IMR-90 (cell line): Measurements from ENCODE around the gene PLD5. TPM values are rescaled to one million over a fixed set of nuclear protein-coding genes. Genes with fewer than 3 reads are reported as not detected.

Source experiments
- ATAC-seq: fragments of 200-7000 bp; cut with Tn5 transposase; 2 replicates; pipeline ENCODE4 v1.9.1; 2020; ENCODE audit warnings: low read depth, mild to moderate bottlenecking, moderate library complexity
- BruUV-seq: library from RNA; stranded (reverse); fragments of 400-500 nt; replicated peaks from 2 replicates; lab custom pipeline; 2021; lab: Mats Ljungman, UMichigan
- CTCF ChIA-PET: fragments of 300-600 bp; formaldehyde crosslinking; extraction: SDS; loops from one replicate; lab custom pipeline; 2021; ENCODE audit warnings: antibody characterized with exemption; lab: Yijun Ruan, JAX
- POLR2A ChIA-PET: fragments of 300-600 bp; sonication (Branson Sonifier 250); formaldehyde crosslinking; loops from one replicate; lab custom pipeline; 2022; ENCODE audit warnings: antibody characterized with exemption; ENCODE audit not compliant: unreplicated experiment; lab: Charles Lee
- DNase-seq: peaks from one replicate; pipeline ENCODE4 v3.0.0; 2013
- H2AFZ ChIP-seq: replicated peaks from 2 replicates; pipeline ENCODE3; 2013; ENCODE audit warnings: low read length, mild to moderate bottlenecking; ENCODE audit not compliant: poor library complexity
- H2AK5ac ChIP-seq: 2 replicates; pipeline ENCODE4 v1.6.1; 2013; ENCODE audit warnings: low read depth, low read length, inconsistent platforms
- H2AK9ac ChIP-seq: replicated peaks from 2 replicates; pipeline ENCODE3; 2013; ENCODE audit warnings: mild to moderate bottlenecking, low read depth, low read length, moderate library complexity; ENCODE audit not compliant: poor library complexity
- H2BK120ac ChIP-seq: 2 replicates; pipeline ENCODE4 v1.6.1; 2013; ENCODE audit warnings: low read depth, low read length, inconsistent platforms
- H2BK15ac ChIP-seq: 3 replicates; pipeline ENCODE4 v1.6.1; 2013; ENCODE audit warnings: low read depth, low read length, inconsistent platforms
- H2BK20ac ChIP-seq: 2 replicates; pipeline ENCODE4 v1.6.1; 2013; ENCODE audit warnings: low read depth, mild to moderate bottlenecking, inconsistent platforms, low read length, moderate library complexity
- H2BK5ac ChIP-seq: 2 replicates; pipeline ENCODE4 v1.6.1; 2013; ENCODE audit warnings: mild to moderate bottlenecking, low read depth, low read length, inconsistent platforms; ENCODE audit not compliant: poor library complexity, severe bottlenecking
- H3K14ac ChIP-seq: replicated peaks from 2 replicates; pipeline ENCODE4 v1.6.1; 2013; ENCODE audit warnings: low read depth, low read length, inconsistent platforms
- H3K18ac ChIP-seq: 2 replicates; pipeline ENCODE4 v1.6.1; 2013; ENCODE audit warnings: low read depth, low read length, control low read depth
- H3K23ac ChIP-seq: 2 replicates; pipeline ENCODE4 v1.6.1; 2013; ENCODE audit warnings: low read depth, low read length, inconsistent platforms
- H3K27ac ChIP-seq: 2 replicates; pipeline ENCODE4 v1.5.1; 2013; ENCODE audit warnings: mild to moderate bottlenecking, control low read depth, low read length; ENCODE audit not compliant: insufficient read depth
- H3K27me3 ChIP-seq: 2 replicates; pipeline ENCODE4 v1.6.1; 2013; ENCODE audit warnings: low read length; ENCODE audit not compliant: control insufficient read depth, insufficient read depth
- H3K36me3 ChIP-seq: 2 replicates; pipeline ENCODE4 v1.6.1; 2013; ENCODE audit warnings: low read length, mixed read lengths; ENCODE audit not compliant: control insufficient read depth, insufficient read depth
- H3K4ac ChIP-seq: 2 replicates; pipeline ENCODE4 v1.6.1; 2013; ENCODE audit warnings: low read depth, low read length, inconsistent platforms
- H3K4me1 ChIP-seq: 2 replicates; pipeline ENCODE4 v1.6.1; 2013; ENCODE audit warnings: low read length, mixed read lengths; ENCODE audit not compliant: control insufficient read depth, insufficient read depth
- H3K4me2 ChIP-seq: 2 replicates; pipeline ENCODE4 v1.6.1; 2013; ENCODE audit warnings: low read depth, mild to moderate bottlenecking, control low read depth, low read length, moderate library complexity
- H3K4me3 ChIP-seq: 2 replicates; pipeline ENCODE4 v1.5.1; 2013; ENCODE audit warnings: low read depth, mild to moderate bottlenecking, control low read depth, low read length, moderate library complexity; ENCODE audit not compliant: insufficient read depth
- H3K56ac ChIP-seq: 2 replicates; pipeline ENCODE4 v1.6.1; 2013; ENCODE audit warnings: low read length, inconsistent platforms; ENCODE audit not compliant: insufficient read depth; ENCODE audit errors: extremely low read depth
- H3K79me1 ChIP-seq, 2 experiments: 2 replicates each; pipeline ENCODE4 v1.6.1; 2013; ENCODE audit warnings: low read length in 2 of 2, inconsistent platforms in 1 of 2, low read depth in 1 of 2
- H3K9ac ChIP-seq: 2 replicates; pipeline ENCODE4 v1.6.1; 2013; ENCODE audit warnings: low read depth, low read length, control low read depth
- H3K9me1 ChIP-seq: 2 replicates; pipeline ENCODE4 v1.6.1; 2013; ENCODE audit warnings: low read length, inconsistent platforms; ENCODE audit not compliant: insufficient read depth
- H3K9me3 ChIP-seq: 2 replicates; pipeline ENCODE4 v1.6.1; 2013; ENCODE audit warnings: low read length; ENCODE audit not compliant: control insufficient read depth, insufficient read depth
- H4K20me1 ChIP-seq: 2 replicates; pipeline ENCODE4 v1.6.1; 2013; ENCODE audit warnings: low read length, inconsistent platforms; ENCODE audit not compliant: insufficient read depth
- H4K5ac ChIP-seq: 2 replicates; pipeline ENCODE4 v1.6.1; 2013; ENCODE audit warnings: mild to moderate bottlenecking, low read depth, low read length, control low read depth
- H4K8ac ChIP-seq, 2 experiments: 2 replicates each; pipeline ENCODE4 v1.6.1; 2013; ENCODE audit warnings: low read depth in 2 of 2, low read length in 2 of 2, control low read depth in 1 of 2, inconsistent platforms in 1 of 2
- H4K91ac ChIP-seq: 2 replicates; pipeline ENCODE4 v1.6.1; 2013; ENCODE audit warnings: low read depth, low read length, inconsistent platforms; ENCODE audit not compliant: insufficient read depth
- BHLHE40 ChIP-seq: fragments of 150-350 bp; IDR thresholded peaks from 2 replicates; pipeline ENCODE4 v1.6.1; 2016; ENCODE audit warnings: mild to moderate bottlenecking, low read depth, low read length
- CEBPB ChIP-seq: IDR thresholded peaks from 2 replicates; pipeline ENCODE4 v1.6.1; 2012; ENCODE audit warnings: low read depth, low read length, improper control_type of control experiment
- CTCF ChIP-seq: conservative IDR thresholded peaks from 2 replicates; pipeline ENCODE4 v1.5.1; 2012; ENCODE audit warnings: mild to moderate bottlenecking, low read depth, low read length, improper control_type of control experiment
- FOS ChIP-seq: fragments of 150-350 bp; IDR thresholded peaks from 2 replicates; pipeline ENCODE4 v1.6.1; 2016; ENCODE audit warnings: low read depth, low read length
- MXI1 ChIP-seq: IDR thresholded peaks from 2 replicates; pipeline ENCODE4 v1.6.1; 2012; ENCODE audit warnings: low read depth, mild to moderate bottlenecking, low read length, moderate library complexity, borderline replicate concordance
- POLR2A ChIP-seq: IDR thresholded peaks from 2 replicates; pipeline ENCODE4 v1.6.1; 2012; ENCODE audit warnings: mild to moderate bottlenecking, low read depth, low read length
- RAD21 ChIP-seq: IDR thresholded peaks from 2 replicates; pipeline ENCODE4 v1.6.1; 2012; ENCODE audit warnings: low read length, improper control_type of control experiment
- RCOR1 ChIP-seq: IDR thresholded peaks from 2 replicates; pipeline ENCODE4 v1.6.1; 2012; ENCODE audit warnings: mild to moderate bottlenecking, low read length, improper control_type of control experiment; ENCODE audit not compliant: insufficient replicate concordance
- USF2 ChIP-seq: fragments of 150-350 bp; IDR thresholded peaks from 2 replicates; pipeline ENCODE4 v1.6.1; 2017; ENCODE audit warnings: mild to moderate bottlenecking, antibody characterized with exemption, low read length, low read depth
- WGBS, 2 experiments: methylation state at CpG; one replicate each; pipeline versions ENCODE4 v1.1.5 to v1.1.7; 2013; ENCODE audit warnings: missing lambda C conversion rate in 2 of 2; ENCODE audit not compliant: insufficient read length in 1 of 2; ENCODE audit errors: extremely low coverage in 2 of 2; 5-methylcytosine and 5-hydroxymethylcytosine counted together
- dilution Hi-C: fragments of 300-500 bp; cut with HindIII; formaldehyde crosslinking; loops from one replicate; pipeline ENCODE4 v1.14.3; 2018; ENCODE audit warnings: low sequenced_read_pairs; ENCODE audit not compliant: unreplicated experiment
- in situ Hi-C: fragments of 300-500 bp; cut with MboI; formaldehyde crosslinking; loops from 3 replicates; pipeline ENCODE4 v1.14.3; 2019; ENCODE audit warnings: low sequenced_read_pairs, inconsistent platforms, mixed read lengths
- intact Hi-C: fragments of 100-400 bp; cut with micrococcal nuclease; formaldehyde crosslinking; loops from 2 replicates; pipeline ENCODE4 v1.10.0; 2022
- polyA plus RNA-seq, 3 experiments: library from polyadenylated mRNA; depleted of rRNA; stranded (reverse); fragments of >200 nt; gene quantifications; 2 replicates each; pipeline ENCODE4 v1.2.3, GENCODE V29; 2012; ENCODE audit warnings: low replicate concordance in 1 of 3
- total RNA-seq: library from RNA; depleted of rRNA; stranded (reverse); fragments of >200 nt; gene quantifications from 2 replicates; pipeline ENCODE4 v1.2.3, GENCODE V29; 2012

The PLD5 gene
- total and polyA plus RNA-seq, 2 of the 4 experiments (the other 2 are of a cell fraction) = not detected

- Histone ChIP-seq H3K18ac (no peak overlapping the region), H2AK5ac (no peak overlapping the region), H3K14ac (no peak overlapping the region), H4K20me1 (no peaks in the 10 kb centered on the region), H4K5ac (no peak overlapping the region), H3K27ac (no peak overlapping the region), H4K8ac (no peak overlapping the region), H3K9me3 (peaks cover 39% of the 10 kb centered on the region), H2BK20ac (no peak overlapping the region), H2BK5ac (no peak overlapping the region), H3K4me1 (no peaks in the 10 kb centered on the region), H3K27me3 (no peaks in the 10 kb centered on the region), H3K79me1 (no peaks in the 10 kb centered on the region), H2BK120ac (no peak overlapping the region), H3K23ac (no peak overlapping the region), H3K4me3 (no peak overlapping the region), H2BK15ac (no peak overlapping the region), H3K9ac (no peak overlapping the region), H3K36me3 (no peaks in the 10 kb centered on the region), H2AFZ (no peak overlapping the region), H3K4ac (no peak overlapping the region), H3K4me2 (no peak overlapping the region), H4K91ac (no peak overlapping the region), H3K9me1 (no peaks in the 10 kb centered on the region), H2AK9ac (no peak overlapping the region), H3K56ac (no peak overlapping the region)
- TF ChIP-seq FOS (no peak), USF2 (no peak), MXI1 (no peak), CEBPB (no peak), RAD21 (no peak), BHLHE40 (no peak), POLR2A (no peak), CTCF (no peak), RCOR1 (no peak)
- no TSS peak for BruUV-seq
- no peak for DNase-seq
- WGBS, 2 experiments = 74% methylated on average over 5 of the region's 11 CpGs; no CpG with 5 or more reads in 1 of the 2 experiments
- no peak for ATAC-seq
- in situ Hi-C loops = no loop called here
- ChIA-PET CTCF (no interaction called here), POLR2A (no interaction called here)
- dilution Hi-C loops = no loop called here
- intact Hi-C loops = no loop called here
These were observed 464.5 kb downstream of the PLD5 start for GRCh38 chr1:242059976-242060375.
